PC-9 (cell line): Measurements from ENCODE around the gene MORN5.

Source experiments
- CTCF ChIP-seq: fragments of 200-600 bp; sonication (generic); conservative IDR thresholded peaks from 2 replicates; pipeline ENCODE4 v1.6.1; 2017; ENCODE audit warnings: mixed run types, antibody characterized with exemption, mild to moderate bottlenecking, moderate library complexity
- EZH2 ChIP-seq: fragments of 200-600 bp; sonication (generic); IDR thresholded peaks from 2 replicates; pipeline ENCODE4 v1.8.0; 2017; ENCODE audit warnings: antibody characterized with exemption, low read depth

- TF ChIP-seq CTCF: no peak
- TF ChIP-seq EZH2: no peak
These were observed 88.7 kb downstream of the MORN5 start for GRCh38 chr9:122248448-122248865.
